Fibroblast of the aortic adventitia (primary cell): ENCODE results near the gene SLC1A2. TPM values are rescaled to one million over a fixed set of nuclear protein-coding genes. Genes with fewer than 3 reads are reported as not detected.
A peak's percentile ranks its signal among the peaks of the same experiment; 100 is the strongest.

Experiments used
- DNase-seq: peaks from one replicate; pipeline ENCODE4 v3.0.0-alpha.2; 2010; ENCODE audit warnings: low read depth
- H3K4me3 ChIP-seq: 2 replicates; pipeline ENCODE4 v1.5.1; 2011; ENCODE audit warnings: low read depth, mild to moderate bottlenecking, control low read depth, low read length, moderate library complexity
- CTCF ChIP-seq: IDR thresholded peaks from 2 replicates; pipeline ENCODE4 v1.5.1; 2011; ENCODE audit warnings: mild to moderate bottlenecking, low read length, control low read depth, inconsistent platforms; ENCODE audit not compliant: insufficient read depth
- small RNA-seq: library from RNA; depleted of rRNA; stranded (forward); fragments of <200 nt; gene quantifications from one replicate; pipeline ENCODE3, GENCODE V24; 2012
- total RNA-seq: library from RNA; depleted of rRNA; stranded (reverse); fragments of >200 nt; gene quantifications from 2 replicates; pipeline ENCODE4 v1.2.3, GENCODE V29; 2012; ENCODE audit warnings: low replicate concordance

The SLC1A2 gene
- total RNA-seq, 1 donor, result 23.6 TPM

- no peak for TF ChIP-seq CTCF
- peak; percentile 38 for DNase-seq
- no peak overlapping the region for H3K4me3 ChIP-seq
Measured at GRCh38 chr11:35207471-35208403, 211.6 kb downstream of the SLC1A2 start.

GRCh38 chr11:35206616-35207015 lies 212.7 kb downstream of the SLC1A2 start:
- TF ChIP-seq CTCF, result no peak
- H3K4me3 ChIP-seq, result no peak overlapping the region
- no peak for DNase-seq

- DNase-seq, result no peak
- TF ChIP-seq CTCF, result no peak
- H3K4me3 ChIP-seq, result no peak overlapping the region
Measured at GRCh38 chr11:35204614-35205013, 214.7 kb downstream of the SLC1A2 start.

Small RNA genes within 50 kb of the gene (small RNA-seq; reads per million reads assigned to genes)
- not detected for gene AC090625.1

Other genes starting within 250 kb of the SLC1A2 start
- gene PAMR1, start 106.1 kb upstream of the SLC1A2 start, total RNA-seq, result 134 and 278 TPM in 2 replicates
- gene FJX1, start 198.9 kb upstream of the SLC1A2 start, total RNA-seq, result 8.3 and 78.2 TPM in 2 replicates
- gene TRIM44, start 243.2 kb upstream of the SLC1A2 start, total RNA-seq, result 42.1 and 52.7 TPM in 2 replicates